NT2/D1 (cell line): ENCODE results near the gene SLC66A1.

Experiments
- DNase-seq: peaks from one replicate; pipeline ENCODE4 v3.0.0-alpha.2; 2011; ENCODE audit warnings: low read depth, low spot score
- H3K27me3 ChIP-seq: 2 replicates; pipeline ENCODE4 v1.6.0; 2011; ENCODE audit warnings: mild to moderate bottlenecking; ENCODE audit not compliant: insufficient read length, insufficient read depth
- H3K36me3 ChIP-seq: 2 replicates; pipeline ENCODE4 v1.6.1; 2011; ENCODE audit warnings: mild to moderate bottlenecking, low read length, mixed read lengths; ENCODE audit not compliant: insufficient read depth, insufficient read length
- H3K4me1 ChIP-seq: 2 replicates; pipeline ENCODE4 v1.5.1; 2011; ENCODE audit not compliant: insufficient read depth, insufficient read length
- H3K4me3 ChIP-seq: 2 replicates; pipeline ENCODE4 v1.5.1; 2011; ENCODE audit warnings: low read depth; ENCODE audit not compliant: insufficient read length
- H3K9ac ChIP-seq: 2 replicates; pipeline ENCODE4 v1.6.0; 2011; ENCODE audit warnings: low read depth; ENCODE audit not compliant: insufficient read length
- H3K9me3 ChIP-seq: 2 replicates; pipeline ENCODE4 v1.5.1; 2011; ENCODE audit warnings: mild to moderate bottlenecking, low read length; ENCODE audit not compliant: insufficient read depth
- SUZ12 ChIP-seq: IDR thresholded peaks from 2 replicates; pipeline ENCODE4 v1.6.1; 2011; ENCODE audit not compliant: insufficient read length, insufficient read depth; ENCODE audit errors: extremely low read depth
- YY1 ChIP-seq: IDR thresholded peaks from 2 replicates; pipeline ENCODE4 v1.6.1; 2011; ENCODE audit not compliant: insufficient read length, insufficient read depth
- ZNF274 ChIP-seq: IDR thresholded peaks from 2 replicates; pipeline ENCODE4 v1.6.1; 2011; ENCODE audit warnings: mild to moderate bottlenecking, low read depth, low read length

Gene SLC66A1

DNA sequence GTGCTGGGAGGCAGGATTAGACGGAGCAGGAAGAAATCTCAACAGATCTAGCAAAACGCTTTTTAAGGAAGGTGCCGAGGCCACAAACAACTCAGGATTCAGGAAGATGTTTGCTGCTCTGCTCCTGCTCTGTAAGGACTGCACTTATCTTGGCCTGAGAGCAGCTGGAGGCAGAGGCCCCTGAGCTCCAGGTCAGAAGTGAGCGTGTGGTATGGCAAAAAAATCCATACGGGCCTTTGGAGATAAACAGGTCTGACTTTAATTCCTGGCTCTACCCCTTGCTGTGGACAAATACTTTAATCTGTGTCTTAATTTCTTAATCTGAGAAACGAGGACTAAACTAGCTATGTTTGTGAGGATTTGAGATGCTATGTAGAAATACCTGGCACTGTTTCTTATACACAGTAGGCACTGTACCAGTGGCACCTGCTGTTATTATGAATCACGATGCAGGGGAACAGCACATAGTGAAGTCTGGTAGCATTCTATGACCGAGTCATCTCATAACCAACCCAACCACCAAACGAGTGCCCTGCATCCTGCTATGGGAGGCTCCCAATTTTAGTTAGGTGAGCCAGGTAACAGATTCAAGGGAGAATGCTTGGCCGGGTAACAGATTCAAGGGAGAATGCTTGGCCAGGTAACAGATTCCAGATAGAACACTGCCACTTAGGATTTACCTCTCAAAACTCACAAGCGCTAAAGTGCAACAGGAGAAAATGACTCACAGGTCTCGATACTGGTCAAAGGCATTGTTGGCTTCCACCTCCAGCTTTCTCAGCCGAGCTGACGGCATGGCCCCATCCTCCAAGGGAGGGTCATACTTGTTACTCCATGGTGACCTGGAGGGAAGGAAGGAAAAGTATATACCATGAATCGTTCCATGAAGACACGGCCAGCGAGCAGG is 65.9 kb downstream of the SLC66A1 start:
- DNase-seq = no peak
- no peak overlapping the region for H3K9ac ChIP-seq
- H3K36me3 ChIP-seq = peaks cover 84% of the 10 kb centered on the region
- TF ChIP-seq SUZ12 (no peak), YY1 (no peak), ZNF274 (no peak)
- H3K4me3 ChIP-seq = no peak overlapping the region
- H3K9me3 ChIP-seq = peaks cover 16% of the 10 kb centered on the region; the same call in 1 of the 2 replicates
- no peaks in the 10 kb centered on the region for H3K27me3 ChIP-seq
- H3K4me1 ChIP-seq = no peaks in the 10 kb centered on the region
